GM19395 (cell line): Measurements from ENCODE around the gene PRSS23.

Experiments
- ATAC-seq: cut with Tn5 transposase; IDR thresholded peaks from one replicate; pipeline ENCODE4 v1.9.1; 2021; ENCODE audit warnings: mild to moderate bottlenecking, moderate library complexity; ENCODE audit not compliant: unreplicated experiment

The PRSS23 gene

GRCh38 chr11:86790195-86790725, 10.1 kb upstream of the PRSS23 start:
- ATAC-seq: no peak

- no peak for ATAC-seq
Observed at GRCh38 chr11:86790867-86791849, 9.2 kb upstream of the PRSS23 start.

- no peak for ATAC-seq
Observed at GRCh38 chr11:86792150-86792549, 8.2 kb upstream of the PRSS23 start.

GRCh38 chr11:86793307-86793706, 7.0 kb upstream of the PRSS23 start:
- ATAC-seq: no peak

GRCh38 chr11:86795511-86795910, 4.8 kb upstream of the PRSS23 start:
- no peak for ATAC-seq

- no peak for ATAC-seq
Observed at GRCh38 chr11:86795949-86796348, 4.4 kb upstream of the PRSS23 start.

- no peak for ATAC-seq
Observed at GRCh38 chr11:86797133-86797532, 3.2 kb upstream of the PRSS23 start.

GRCh38 chr11:86798988-86799387, 1.4 kb upstream of the PRSS23 start:
- ATAC-seq: no peak

- no peak for ATAC-seq
Observed at GRCh38 chr11:86799680-86800075, 664 bp upstream of the PRSS23 start.

GRCh38 chr11:86800960-86801272, 574 bp downstream of the PRSS23 start:
- no peak for ATAC-seq

- no peak for ATAC-seq
Observed at GRCh38 chr11:86801364-86801763, 1.0 kb downstream of the PRSS23 start.

GRCh38 chr11:86802146-86802545, 1.8 kb downstream of the PRSS23 start:
- ATAC-seq: no peak

- no peak for ATAC-seq
Observed at GRCh38 chr11:86802601-86803051, 2.3 kb downstream of the PRSS23 start.

GRCh38 chr11:86803136-86804045, 3.0 kb downstream of the PRSS23 start:
- no peak for ATAC-seq

- no peak for ATAC-seq
Observed at GRCh38 chr11:86804951-86805350, 4.6 kb downstream of the PRSS23 start.

- ATAC-seq: peak; percentile 83
Observed at GRCh38 chr11:86805873-86806310, 5.5 kb downstream of the PRSS23 start.

- no peak for ATAC-seq
Observed at GRCh38 chr11:86806903-86807302, 6.6 kb downstream of the PRSS23 start.

GRCh38 chr11:86807360-86807759, 7.0 kb downstream of the PRSS23 start:
- no peak for ATAC-seq

GRCh38 chr11:86809561-86809960, 9.2 kb downstream of the PRSS23 start:
- no peak for ATAC-seq

GRCh38 chr11:86810288-86810687, 9.9 kb downstream of the PRSS23 start:
- no peak for ATAC-seq

GRCh38 chr11:86811637-86812321, 11.4 kb downstream of the PRSS23 start:
- ATAC-seq: no peak
